HG02852 (cell line): Measurements from ENCODE around the gene VIPR2.
"Not testable (repeated sequence)": the region's sequence is repeated elsewhere in the genome, so short reads cannot be mapped to it uniquely, and the experiment has no call there.

Experiments
- ATAC-seq: cut with Tn5 transposase; IDR thresholded peaks from one replicate; pipeline ENCODE4 v1.9.1; 2021; ENCODE audit warnings: mild to moderate bottlenecking, moderate library complexity; ENCODE audit not compliant: unreplicated experiment

Gene VIPR2

GRCh38 chr7:159013825-159014289 is 130.8 kb downstream of the VIPR2 start:
- ATAC-seq, result no peak

- ATAC-seq, result no peak
Measured at GRCh38 chr7:159013181-159013690, 131.4 kb downstream of the VIPR2 start.

GRCh38 chr7:159012353-159013069 is 132.2 kb downstream of the VIPR2 start:
- ATAC-seq, result no peak

- no peak for ATAC-seq
Measured at GRCh38 chr7:159011722-159012022, 133.0 kb downstream of the VIPR2 start.

- no peak for ATAC-seq
Measured at GRCh38 chr7:159010937-159011721, 133.5 kb downstream of the VIPR2 start.

GRCh38 chr7:159010411-159010810 is 134.3 kb downstream of the VIPR2 start:
- ATAC-seq, result no peak

- no peak for ATAC-seq
Measured at GRCh38 chr7:159009951-159010350, 134.7 kb downstream of the VIPR2 start.

GRCh38 chr7:159008417-159008816 is 136.2 kb downstream of the VIPR2 start:
- no peak for ATAC-seq

- no peak for ATAC-seq
Measured at GRCh38 chr7:159007996-159008389, 136.7 kb downstream of the VIPR2 start.

GRCh38 chr7:159007364-159007995 is 137.2 kb downstream of the VIPR2 start:
- ATAC-seq, result no peak

- ATAC-seq, result no peak
Measured at GRCh38 chr7:159006610-159007130, 138.0 kb downstream of the VIPR2 start.

GRCh38 chr7:159006022-159006609 is 138.6 kb downstream of the VIPR2 start:
- not testable (repeated sequence) for ATAC-seq

GRCh38 chr7:159005618-159006017 is 139.0 kb downstream of the VIPR2 start:
- no peak for ATAC-seq

GRCh38 chr7:159004411-159004810 is 140.3 kb downstream of the VIPR2 start:
- no peak for ATAC-seq

- no peak for ATAC-seq
Measured at GRCh38 chr7:159001811-159002210, 142.9 kb downstream of the VIPR2 start.

GRCh38 chr7:159000859-159001435 is 143.7 kb downstream of the VIPR2 start:
- ATAC-seq, result no peak

- no peak for ATAC-seq
Measured at GRCh38 chr7:159000070-159000469, 144.6 kb downstream of the VIPR2 start.

GRCh38 chr7:158999496-158999895 is 145.2 kb downstream of the VIPR2 start:
- no peak for ATAC-seq

GRCh38 chr7:158998261-158998660 is 146.4 kb downstream of the VIPR2 start:
- ATAC-seq, result not testable (repeated sequence)

GRCh38 chr7:158997471-158997870 is 147.2 kb downstream of the VIPR2 start:
- ATAC-seq, result no peak

GRCh38 chr7:158997110-158997453 is 147.6 kb downstream of the VIPR2 start:
- no peak for ATAC-seq
